Left forelimb (tissue), 1 donor: ENCODE results near the gene UNC45A.
"Not testable (repeated sequence)": the region's sequence is repeated elsewhere in the genome, so short reads cannot be mapped to it uniquely, and the experiment has no call there.

ENCODE experiments used
- DNase-seq: peaks from one replicate; pipeline ENCODE4 v3.0.0-alpha.2; 2018; ENCODE audit warnings: low spot score

Gene UNC45A, protein sequence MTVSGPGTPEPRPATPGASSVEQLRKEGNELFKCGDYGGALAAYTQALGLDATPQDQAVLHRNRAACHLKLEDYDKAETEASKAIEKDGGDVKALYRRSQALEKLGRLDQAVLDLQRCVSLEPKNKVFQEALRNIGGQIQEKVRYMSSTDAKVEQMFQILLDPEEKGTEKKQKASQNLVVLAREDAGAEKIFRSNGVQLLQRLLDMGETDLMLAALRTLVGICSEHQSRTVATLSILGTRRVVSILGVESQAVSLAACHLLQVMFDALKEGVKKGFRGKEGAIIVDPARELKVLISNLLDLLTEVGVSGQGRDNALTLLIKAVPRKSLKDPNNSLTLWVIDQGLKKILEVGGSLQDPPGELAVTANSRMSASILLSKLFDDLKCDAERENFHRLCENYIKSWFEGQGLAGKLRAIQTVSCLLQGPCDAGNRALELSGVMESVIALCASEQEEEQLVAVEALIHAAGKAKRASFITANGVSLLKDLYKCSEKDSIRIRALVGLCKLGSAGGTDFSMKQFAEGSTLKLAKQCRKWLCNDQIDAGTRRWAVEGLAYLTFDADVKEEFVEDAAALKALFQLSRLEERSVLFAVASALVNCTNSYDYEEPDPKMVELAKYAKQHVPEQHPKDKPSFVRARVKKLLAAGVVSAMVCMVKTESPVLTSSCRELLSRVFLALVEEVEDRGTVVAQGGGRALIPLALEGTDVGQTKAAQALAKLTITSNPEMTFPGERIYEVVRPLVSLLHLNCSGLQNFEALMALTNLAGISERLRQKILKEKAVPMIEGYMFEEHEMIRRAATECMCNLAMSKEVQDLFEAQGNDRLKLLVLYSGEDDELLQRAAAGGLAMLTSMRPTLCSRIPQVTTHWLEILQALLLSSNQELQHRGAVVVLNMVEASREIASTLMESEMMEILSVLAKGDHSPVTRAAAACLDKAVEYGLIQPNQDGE

DNA sequence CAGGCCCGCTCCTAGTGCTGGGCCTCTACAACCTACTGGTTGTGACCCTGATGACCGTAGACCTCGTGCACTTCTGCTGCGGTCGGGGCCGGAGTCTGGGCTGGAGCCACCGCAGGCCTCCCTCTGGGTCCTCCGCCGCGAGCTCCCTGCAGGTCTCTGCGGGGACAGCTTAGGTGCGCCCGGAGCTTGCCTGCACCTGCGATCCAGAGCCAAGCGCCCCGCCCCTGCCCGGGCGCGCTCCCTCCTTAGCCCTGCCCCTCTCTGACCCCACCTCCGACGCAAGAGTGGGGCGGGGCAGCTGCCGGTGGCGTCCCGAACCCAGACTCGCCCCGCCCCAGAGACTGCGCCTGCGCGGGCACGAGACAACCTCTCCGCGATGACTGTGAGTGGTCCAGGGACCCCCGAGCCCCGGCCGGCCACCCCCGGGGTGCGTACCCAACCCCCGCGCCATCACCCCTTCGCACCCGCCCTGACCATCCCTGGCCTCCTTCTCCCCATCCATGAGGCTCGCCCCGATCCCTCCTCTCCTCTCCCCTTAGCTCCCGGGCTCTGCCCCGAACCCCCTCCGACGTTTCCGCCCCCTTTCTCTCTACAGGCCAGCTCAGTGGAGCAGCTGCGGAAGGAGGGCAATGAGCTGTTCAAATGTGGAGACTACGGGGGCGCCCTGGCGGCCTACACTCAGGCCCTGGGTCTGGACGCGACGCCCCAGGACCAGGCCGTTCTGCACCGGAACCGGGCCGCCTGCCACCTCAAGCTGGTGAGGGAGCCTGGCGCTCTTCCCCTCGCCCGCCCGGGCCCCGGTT lies at the start of gene UNC45A:
TSS of gene UNC45A (plus strand) at position 337 of the 803 bp plus-strand sequence. CDS start at position 377, 40 bp downstream.
- DNase-seq: peak; percentile 92

DNA sequence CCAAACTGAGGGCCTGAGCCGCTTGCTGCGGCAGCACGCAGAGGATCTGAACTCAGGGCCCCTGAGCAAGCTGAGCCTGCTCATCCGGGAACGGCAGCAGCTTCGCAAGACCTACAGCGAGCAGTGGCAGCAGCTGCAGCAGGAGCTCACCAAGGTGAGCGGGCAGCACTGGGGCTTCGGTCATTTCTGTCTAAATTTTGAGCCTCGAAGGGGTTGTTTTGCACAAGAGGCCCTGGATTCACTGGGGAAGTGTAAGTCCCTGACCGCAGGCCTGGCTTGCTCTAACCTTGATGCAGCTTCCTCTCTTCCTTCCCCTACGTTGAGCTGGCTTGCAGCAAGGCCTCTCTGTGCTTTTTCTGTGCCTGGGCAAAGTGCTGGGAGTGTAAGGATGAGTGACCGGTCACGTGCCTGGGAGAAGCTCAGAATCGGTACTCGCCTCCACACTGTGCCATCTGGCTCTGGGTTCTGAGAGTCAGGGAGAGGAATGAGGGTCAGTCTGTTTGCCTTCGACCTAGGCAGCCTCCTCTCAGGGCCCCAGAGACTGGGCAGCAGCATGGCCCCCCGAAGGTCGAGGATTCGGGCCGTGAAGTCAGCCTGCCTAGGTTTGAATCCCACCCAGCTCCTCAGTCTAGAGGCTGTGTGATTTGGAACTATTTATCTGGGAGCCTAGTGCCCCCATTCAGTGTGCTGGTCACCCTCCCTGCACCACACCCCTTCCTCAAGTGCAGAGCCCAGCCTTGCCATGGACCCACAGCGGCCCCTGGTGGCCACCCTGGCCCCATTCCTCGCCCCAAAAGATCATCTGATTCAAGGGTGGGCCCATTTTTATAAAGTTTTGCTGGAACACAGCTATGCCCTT lies 49.4 kb upstream of the UNC45A start:
- peak; percentile 87 for DNase-seq

GRCh38 chr15:90886291-90886614 lies 48.8 kb upstream of the UNC45A start:
- no peak for DNase-seq

DNA sequence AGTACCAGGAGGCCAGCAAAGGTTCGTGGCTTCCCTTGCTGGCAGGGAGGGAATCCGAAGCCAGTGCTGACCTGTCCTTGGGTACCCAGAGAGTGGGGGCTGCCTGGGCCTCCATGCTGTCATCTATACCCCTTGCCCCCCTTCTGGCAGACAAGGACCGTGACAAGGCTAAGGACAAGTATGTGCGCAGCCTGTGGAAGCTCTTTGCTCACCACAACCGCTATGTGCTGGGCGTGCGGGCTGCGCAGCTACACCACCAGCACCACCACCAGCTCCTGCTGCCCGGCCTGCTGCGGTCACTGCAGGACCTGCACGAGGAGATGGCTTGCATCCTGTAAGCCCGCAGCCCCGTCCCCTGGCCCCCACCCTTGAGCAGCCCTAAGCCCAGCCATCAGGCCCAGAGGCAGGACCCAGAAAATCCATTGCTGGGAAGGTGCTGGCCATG lies 48.0 kb upstream of the UNC45A start:
- DNase-seq: no peak

DNA sequence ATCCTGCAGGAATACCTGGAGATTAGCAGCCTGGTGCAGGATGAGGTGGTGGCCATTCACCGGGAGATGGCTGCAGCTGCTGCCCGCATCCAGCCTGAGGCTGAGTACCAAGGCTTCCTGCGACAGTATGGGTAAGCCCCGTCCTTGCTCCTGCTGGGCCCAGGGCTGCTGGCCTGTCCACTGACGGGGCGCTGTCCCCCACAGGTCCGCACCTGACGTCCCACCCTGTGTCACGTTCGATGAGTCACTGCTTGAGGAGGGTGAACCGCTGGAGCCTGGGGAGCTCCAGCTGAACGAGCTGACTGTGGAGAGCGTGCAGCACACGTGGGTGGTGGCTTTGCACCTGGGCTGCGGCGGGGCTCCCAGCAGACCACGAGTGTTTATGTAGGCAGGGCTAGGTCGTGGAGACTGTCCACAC lies 45.8 kb upstream of the UNC45A start:
- no peak for DNase-seq

GRCh38 chr15:90889736-90890456 lies 45.2 kb upstream of the UNC45A start:
- DNase-seq: no peak

DNA sequence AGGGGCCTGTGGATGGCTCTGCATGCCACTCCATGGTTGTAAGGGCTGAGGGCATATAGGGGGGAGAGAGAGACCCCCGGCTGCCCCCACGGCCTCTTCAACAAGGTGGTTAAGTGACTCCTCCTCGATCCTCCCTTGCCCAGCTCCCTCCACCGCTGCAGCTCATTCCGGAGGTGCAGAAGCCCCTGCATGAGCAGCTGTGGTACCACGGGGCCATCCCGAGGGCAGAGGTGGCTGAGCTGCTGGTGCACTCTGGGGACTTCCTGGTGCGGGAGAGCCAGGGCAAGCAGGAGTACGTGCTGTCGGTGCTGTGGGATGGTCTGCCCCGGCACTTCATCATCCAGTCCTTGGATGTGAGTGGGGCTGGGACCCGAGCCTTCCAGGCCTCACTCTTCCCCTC lies 44.2 kb upstream of the UNC45A start:
- DNase-seq: no peak

DNA sequence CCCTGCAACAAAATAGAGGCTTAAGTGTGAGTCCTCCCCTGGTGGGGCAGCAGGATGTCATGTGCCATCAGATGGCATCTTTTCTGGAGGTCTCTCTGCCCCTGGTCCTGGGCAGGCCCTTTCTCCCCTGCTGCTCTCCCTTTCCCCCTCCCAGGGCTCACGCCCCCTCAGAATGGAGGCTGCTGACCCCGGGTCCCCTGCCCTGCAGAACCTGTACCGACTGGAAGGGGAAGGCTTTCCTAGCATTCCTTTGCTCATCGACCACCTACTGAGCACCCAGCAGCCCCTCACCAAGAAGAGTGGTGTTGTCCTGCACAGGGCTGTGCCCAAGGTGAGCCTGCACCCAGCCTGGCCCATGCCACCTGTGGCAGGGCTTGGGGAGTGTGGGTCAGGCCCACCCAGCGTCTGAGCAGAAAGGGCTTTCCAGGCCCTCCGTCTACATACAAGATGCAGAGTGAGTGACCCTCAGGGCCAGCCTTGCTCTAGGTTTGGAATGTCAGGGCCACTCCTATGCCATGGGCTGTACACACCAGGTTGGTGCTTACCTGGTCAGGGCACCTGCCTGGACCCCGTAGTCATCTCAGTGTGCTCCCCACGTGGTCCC lies 43.6 kb upstream of the UNC45A start:
- DNase-seq: no peak

GRCh38 chr15:90892023-90892422 lies 43.1 kb upstream of the UNC45A start:
- DNase-seq: no peak

- DNase-seq: no peak
Observed at GRCh38 chr15:90892498-90893174, 42.4 kb upstream of the UNC45A start.

DNA sequence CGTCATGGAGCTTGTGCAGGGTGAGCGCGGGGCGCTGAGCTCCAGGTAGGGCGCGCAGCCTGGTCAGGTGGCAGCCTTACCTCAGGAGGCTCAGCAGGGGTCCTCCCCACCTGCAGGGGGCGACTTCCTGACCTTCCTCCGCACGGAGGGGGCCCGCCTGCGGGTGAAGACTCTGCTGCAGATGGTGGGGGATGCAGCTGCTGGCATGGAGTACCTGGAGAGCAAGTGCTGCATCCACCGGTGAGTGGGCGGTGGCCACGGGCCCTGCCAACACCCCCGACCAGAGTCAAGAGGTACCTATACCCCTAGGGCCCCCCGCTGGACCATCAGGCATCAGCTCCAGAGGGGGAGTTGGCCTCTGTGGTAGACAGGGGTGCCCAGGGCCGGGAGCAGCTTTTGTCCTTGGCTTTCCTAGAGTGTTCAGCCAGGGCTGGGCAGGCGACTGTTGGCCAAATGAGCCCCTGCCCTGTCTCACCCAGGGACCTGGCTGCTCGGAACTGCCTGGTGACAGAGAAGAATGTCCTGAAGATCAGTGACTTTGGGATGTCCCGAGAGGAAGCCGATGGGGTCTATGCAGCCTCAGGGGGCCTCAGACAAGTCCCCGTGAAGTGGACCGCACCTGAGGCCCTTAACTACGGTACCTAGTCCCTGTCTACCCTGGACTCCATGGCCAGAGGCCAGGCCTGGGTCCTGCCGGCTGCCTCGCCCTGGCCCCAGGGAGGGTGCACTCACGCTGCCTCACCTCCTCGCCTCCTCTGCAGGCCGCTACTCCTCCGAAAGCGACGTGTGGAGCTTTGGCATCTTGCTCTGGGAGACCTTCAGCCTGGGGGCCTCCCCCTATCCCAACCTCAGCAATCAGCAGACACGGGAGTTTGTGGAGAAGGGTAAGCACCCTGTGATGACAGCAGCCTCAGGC lies 41.7 kb upstream of the UNC45A start:
- DNase-seq: no peak

- DNase-seq: no peak
Observed at GRCh38 chr15:90895571-90896117, 39.4 kb upstream of the UNC45A start.

GRCh38 chr15:90897131-90897655 lies 37.9 kb upstream of the UNC45A start:
- DNase-seq: not testable (repeated sequence)

DNA sequence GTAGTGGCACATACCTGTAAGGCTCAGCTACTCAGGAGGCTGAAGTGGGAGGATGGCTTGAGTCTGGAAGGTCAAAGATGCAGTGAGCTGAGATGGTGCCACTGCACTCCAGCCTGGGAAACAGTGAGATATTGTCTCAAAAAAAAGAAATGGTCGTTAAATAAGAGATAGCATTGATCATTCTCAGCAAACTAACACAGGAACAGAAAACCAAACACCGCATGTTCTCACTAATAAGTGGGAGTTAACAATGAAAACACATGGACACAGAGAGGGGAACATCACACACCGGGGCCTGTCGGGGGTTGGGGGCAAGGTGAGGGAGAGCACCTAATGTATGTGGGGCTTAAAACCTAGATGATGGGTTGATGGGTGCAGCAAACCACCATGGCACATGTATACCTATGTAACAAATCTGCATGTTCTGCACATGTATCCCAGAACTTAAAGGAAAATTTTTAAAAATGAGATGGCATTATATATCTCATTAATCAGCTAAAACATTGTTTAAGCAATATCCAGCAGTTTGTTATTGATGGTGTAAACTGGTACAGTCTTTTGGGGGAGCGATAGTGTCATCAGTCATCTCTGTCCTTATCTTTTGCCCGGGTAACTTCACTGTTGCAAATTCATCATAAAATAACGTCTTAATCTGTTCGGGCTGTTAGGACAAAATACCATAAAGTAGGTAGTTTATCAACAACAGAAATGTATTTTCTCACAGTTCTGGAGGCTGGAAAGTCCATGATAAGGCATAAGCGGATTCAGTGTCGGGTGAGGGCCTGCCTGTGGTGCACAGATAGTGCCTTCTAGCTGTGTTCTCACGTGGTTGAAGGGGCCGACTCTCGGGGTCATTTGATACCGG lies 33.7 kb upstream of the UNC45A start:
- DNase-seq: no peak

- peak; percentile 86 for DNase-seq
Observed at GRCh38 chr15:90902040-90902839, 32.8 kb upstream of the UNC45A start.
